Ramos (cell line): Measurements from ENCODE around the gene SEC14L5.
"Not testable (repeated sequence)": the region's sequence is repeated elsewhere in the genome, so short reads cannot be mapped to it uniquely, and the experiment has no call there.

Source experiments
- in situ Hi-C: fragments of 300-500 bp; cut with MboI; formaldehyde crosslinking; loops from one replicate; pipeline ENCODE4 v1.14.3; 2022; ENCODE audit warnings: low sequenced_read_pairs; ENCODE audit not compliant: unreplicated experiment

The SEC14L5 gene

DNA sequence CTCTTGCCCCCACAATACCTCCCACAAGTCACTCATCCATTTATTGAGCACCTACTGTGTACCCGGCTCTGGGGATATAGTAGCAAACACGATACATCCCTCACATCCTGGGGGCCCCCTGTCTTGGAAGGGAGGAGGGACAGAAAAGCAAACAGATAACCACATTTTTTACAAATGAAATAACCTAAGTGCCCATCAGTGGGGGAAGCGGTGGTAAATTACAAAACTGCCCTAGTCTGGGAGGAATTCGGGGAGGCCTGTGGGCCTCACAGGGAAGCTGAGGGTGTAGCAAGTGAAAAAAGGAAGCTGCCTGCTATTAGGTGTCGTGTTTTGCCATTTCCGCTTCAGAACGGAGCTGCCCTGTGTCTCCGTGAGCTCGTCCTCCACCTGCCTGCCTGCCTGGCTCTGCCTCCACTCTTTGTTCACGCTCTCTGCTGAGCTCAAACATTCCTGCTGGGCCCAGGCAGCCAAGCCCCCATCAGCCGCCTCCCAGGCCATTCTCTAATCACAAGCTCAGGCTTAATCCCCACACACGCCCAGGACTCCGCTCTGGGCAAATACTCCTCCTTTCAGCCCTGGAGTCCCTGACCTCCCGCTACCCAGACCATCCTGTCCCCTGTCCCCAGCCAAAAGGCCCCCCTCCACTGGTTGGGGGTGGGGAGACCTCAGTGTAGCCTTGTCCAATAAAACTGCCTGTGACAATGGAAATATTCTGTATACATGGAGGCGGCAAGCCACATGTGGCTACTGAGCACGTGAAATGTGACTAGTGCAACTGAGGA, 10.2 kb upstream of the SEC14L5 start:
- in situ Hi-C loops = loop anchor here (10.0 kb wide), 1 partner anchor 233 kb away; no protein-coding TSS in a partner anchor

DNA sequence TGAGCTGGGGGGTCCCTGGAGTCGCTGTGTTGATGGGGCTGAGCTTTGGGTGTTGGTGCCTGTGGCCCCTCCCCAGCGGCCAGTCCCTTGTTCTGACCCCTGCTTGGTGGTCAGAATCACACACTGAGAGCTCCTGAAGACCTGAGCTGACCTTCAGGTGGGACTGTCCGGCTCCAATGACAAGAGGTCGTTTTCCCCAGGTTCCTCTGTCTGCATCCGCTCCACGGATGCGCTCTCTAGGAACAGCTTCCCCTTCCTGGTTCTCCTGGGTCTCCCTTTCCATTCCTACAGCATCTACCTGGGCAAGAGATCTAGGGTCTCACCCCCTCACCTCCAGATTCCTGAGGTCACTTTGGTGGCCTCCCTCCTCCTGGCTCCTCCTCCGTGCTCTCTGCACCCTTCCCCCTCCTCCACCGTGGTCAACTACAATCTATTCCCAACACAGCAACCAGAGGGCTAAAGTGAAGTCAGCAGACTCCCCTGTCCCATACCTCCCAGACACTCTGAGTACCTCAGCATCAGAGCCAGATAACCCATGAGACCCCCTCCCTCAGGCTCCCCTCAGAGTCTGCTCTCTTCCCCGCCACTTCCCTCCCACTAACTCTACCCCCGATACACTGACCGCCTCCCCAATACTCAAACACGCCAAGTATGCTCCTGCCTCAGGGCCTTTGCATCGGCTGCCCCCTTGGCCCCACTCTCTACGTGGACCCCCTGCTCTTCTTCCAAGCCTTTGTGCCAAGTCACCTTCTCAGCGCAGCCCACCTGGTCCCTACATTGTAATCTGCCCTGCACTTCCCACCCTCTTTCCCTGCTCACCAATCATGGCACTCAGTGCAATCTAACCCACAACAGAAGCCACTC, 9.0 kb upstream of the SEC14L5 start:
- in situ Hi-C loops = loop anchor here (10.0 kb wide), 1 partner anchor 234 kb away; no protein-coding TSS in a partner anchor

DNA sequence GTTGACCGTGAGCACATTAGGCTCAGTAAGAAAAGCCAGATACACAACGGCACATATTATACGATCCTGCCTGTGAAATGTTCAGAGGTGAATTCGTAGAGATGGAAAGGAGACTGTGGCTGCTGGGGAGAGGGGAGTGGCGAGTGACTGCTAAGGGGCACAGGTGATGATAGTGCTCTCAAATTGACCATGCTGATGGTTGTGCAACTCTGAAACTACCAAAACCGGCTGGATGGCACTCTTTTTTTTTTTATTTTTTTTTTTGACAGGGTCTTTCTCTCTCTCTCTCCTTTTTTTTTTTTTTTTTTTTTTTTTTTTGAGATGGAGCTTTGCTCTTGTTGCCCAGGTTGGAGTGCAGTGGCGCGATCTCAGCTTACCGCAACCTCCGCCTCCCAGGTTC, 8.1 kb upstream of the SEC14L5 start:
- in situ Hi-C loops = loop anchor here (10.0 kb wide), 2 partner anchors 235 to 435 kb away; no protein-coding TSS in a partner anchor

- in situ Hi-C loops = loop anchor here (10.0 kb wide), 1 partner anchor 437 kb away; no protein-coding TSS in a partner anchor
Observed at GRCh38 chr16:4951583-4951982, 6.5 kb upstream of the SEC14L5 start.

DNA sequence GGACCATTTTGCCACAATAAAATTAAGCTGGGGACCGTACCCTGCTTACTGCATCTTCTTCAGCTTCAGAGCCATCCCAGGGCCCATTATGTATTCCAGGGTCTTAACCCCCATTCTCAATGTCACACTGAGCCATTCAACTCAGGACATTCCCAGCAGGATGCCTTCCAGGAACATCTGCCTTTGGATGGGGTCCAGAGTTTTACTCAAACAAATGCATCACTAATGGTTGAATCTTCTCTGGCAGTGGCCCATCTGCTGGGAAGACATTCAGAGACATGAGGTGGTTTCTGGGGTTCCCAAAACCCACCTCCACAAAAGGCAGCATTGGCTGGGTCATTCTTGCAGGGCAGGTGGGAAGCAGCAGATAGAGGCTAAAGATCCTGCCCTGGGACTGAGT, 3.4 kb upstream of the SEC14L5 start:
- in situ Hi-C loops = loop anchor here (10.0 kb wide), 1 partner anchor 440 kb away; no protein-coding TSS in a partner anchor

- in situ Hi-C loops = loop anchor here (10.0 kb wide), 1 partner anchor 443 kb away; no protein-coding TSS in a partner anchor
Observed at GRCh38 chr16:4957420-4957719, 760 bp upstream of the SEC14L5 start.

DNA sequence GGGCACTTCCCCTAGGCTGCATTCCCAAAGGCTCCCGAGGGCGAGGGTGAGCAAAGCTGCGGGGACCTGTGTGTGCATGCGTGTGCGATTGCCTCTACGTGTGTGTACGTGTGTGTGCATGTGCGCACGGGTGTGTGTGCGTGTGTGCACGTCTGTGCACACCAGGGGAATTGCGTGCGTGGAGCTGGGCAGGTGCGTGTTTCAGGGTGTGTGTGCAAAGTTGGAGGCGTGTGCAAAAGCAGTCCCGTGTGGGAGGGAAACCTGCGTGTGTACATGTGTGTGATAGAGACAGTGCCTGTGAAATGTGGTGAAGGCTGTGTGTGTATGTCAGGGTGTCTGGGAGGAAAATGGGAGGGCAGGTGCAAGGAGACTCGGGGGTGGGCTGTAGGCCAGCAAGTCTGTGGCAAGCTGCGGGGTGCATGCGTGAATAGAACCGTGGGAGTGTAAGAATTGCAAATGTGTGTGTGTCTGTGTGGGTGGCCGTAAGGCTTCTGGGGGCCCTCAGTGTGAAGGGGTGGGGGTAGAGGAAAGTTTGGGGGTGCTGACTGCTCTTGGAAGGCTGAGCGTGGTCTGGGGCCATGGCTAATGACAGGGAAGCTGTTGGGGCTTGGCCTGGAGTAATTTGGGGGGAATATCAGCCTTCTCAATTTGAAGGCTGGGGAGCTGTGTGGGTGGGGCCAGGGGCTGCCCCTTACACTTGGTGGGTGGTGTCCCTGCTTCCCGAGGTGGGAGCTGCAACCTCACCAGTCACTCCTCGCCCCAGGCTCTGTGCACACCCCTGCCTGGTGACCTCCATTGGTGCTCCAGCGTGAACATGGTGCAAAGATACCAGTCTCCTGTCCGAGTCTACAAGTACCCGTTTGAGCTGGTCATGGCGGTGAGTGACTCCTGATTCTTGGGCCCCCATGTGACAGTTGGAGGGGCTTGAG, 644 bp downstream of the SEC14L5 start:
- in situ Hi-C loops = loop anchor here (10.0 kb wide), 1 partner anchor 444 kb away; no protein-coding TSS in a partner anchor

DNA sequence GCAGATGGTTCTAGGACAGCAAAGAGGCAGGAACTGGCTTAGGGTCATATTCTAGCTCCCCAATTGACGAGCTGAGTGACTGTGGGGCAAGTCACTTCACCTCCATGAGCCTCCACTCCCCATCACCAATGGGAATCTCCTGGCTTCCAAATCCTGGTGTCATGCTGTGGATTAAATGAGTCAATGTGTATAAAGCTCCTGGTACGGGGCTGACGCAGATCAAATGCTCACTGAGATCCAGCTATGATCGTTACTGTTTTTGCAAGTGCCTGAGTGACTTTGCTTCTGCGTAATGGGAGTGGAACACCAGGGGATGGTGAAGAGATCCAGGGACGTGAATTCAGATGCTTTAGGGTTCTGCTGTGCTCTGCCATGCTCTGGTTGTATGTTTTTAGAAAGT, 2.4 kb downstream of the SEC14L5 start:
- in situ Hi-C loops = no loop called here

GRCh38 chr16:4962716-4963115, 4.6 kb downstream of the SEC14L5 start:
- in situ Hi-C loops = no loop called here

- in situ Hi-C loops = not testable (repeated sequence)
Observed at GRCh38 chr16:4963527-4963926, 5.4 kb downstream of the SEC14L5 start.

GRCh38 chr16:4966736-4967453, 8.8 kb downstream of the SEC14L5 start:
- in situ Hi-C loops = no loop called here

DNA sequence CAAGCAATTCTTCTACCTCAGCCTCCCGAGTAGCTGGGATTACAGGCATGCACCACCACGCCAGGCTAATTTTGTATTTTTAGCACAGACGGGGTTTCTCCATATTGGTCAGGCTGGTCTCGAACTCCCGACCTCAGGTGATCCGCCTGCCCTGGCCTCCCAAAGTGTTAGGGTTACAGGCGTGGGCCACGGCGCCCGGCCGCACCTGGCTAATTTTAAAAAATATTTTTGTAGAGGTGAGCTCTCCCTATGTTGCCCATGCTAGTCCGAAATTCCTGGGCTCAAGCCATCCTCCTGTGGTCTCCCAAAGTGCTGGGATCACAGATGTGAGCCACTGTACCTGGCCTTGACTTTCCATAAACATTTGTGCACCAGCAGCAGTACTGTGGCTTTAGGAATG, 10.1 kb downstream of the SEC14L5 start:
- in situ Hi-C loops = not testable (repeated sequence)

DNA sequence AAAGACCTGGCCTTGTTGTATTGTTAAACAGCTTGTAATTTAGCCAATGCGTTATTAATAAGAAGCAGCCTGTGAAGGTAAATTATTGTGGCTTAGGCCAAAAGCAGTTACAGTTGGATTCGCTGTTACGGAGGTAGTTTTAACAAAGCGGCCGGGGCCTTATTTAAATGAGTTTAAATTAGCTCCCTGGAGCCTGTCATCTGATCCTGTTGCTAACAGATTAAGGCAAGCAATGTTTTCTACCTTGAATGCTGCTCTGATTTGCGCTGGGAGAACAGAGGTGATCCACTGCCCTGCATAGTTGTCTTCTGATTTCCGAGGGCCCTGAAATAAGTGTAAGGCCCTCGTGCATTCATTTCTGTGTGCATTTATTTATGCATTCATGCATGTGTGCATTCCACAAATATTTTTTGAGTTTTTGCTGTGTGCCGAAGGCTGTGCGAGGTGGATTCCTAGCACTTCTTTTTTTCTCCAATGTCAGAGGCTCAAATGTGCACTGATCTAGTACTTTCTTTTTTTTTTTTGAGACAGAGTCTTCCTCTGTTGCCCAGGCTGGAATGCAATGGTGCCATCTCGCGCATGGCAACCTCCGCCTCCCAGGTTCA, 10.9 kb downstream of the SEC14L5 start:
- in situ Hi-C loops = no loop called here

DNA sequence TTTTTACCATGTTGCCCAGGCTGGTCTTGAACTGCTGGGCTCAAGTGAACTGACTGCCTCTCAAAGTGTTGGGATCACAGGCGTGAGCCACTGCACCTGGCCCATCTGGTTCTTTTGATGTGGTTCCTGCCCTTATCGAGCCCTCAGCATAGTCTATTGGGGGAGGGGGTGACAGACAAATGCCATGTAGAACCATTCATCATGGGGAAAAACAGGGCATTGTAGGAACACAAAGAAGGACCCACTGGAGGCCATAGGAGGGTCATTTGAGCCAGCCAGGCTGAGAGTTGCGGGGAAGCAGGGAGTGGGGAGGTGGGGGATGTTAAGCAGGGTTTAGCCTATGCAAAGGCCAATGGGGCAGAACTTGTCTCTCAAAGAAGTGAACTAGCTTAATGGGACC, 11.9 kb downstream of the SEC14L5 start:
- in situ Hi-C loops = no loop called here

DNA sequence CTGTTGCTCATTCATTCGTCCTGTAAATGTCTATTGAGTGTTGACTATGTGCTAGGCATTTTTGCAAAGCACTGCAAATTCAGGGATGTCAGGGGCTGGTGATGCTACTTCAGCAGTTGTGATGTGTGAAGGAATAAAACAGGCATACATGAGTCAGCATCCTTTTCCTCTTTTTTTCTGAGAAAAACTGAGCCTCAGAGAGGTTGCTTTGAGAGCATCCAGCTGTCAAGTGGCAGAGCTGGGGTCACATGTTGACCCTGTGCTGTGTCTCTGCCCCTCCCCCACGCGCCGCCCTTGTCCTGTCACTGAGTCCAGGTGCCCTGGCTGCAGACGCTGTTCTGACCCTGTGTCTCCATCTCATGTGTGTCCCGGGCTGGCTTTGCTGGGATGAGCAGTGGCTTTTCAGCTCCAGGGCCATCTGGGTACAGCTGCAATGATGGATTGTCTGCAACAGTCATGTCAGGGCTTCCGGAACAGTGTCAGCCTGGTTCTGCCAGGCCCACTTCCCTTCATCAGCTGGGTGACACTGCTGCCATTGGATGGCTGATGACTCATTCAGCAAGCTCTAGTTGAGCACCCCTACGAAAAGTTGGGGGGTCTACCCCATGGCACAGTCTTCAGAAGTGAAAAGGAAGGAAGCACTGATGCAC, 14.9 kb downstream of the SEC14L5 start:
- in situ Hi-C loops = no loop called here

GRCh38 chr16:4976079-4976478, 17.9 kb downstream of the SEC14L5 start:
- in situ Hi-C loops = no loop called here

DNA sequence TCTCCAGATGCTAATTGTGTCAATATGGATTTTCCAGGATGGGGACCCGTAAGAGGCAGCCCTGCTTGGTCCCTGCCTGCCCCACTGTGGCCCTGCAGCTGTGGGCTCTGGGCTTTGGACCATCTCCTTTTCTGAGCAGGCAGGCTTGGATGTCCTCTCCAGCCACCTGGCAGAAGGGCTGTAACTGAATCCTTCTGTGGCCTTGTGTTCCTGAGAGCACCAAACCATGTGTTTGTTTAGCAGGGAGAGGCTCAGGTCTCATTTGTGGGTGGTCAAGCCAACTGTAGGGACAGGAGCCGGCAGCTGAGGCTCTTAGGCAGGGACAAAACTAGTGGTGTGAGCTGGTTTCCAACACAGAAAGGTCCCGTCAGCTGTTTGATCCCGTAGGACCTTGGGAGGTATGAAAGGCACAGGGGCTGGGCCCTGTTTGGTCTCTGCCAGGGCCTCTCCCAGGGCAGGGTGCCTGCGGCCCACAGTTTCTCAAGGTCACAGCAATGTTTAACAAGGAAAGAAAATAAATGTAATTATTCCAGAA, 18.5 kb downstream of the SEC14L5 start:
- in situ Hi-C loops = no loop called here

- in situ Hi-C loops = no loop called here
Observed at GRCh38 chr16:4979164-4979563, 21.0 kb downstream of the SEC14L5 start.
